ENCODE results near the gene SCEL. TPM values are rescaled to one million over a fixed set of nuclear protein-coding genes. Genes with fewer than 3 reads are reported as not detected.

Gene SCEL
- total RNA-seq, 1 experiment from 2014 or later: 3.5 TPM

GRCh38 chr13:77494226-77494625 is 41.3 kb upstream of the SCEL start:
- Histone ChIP-seq H2AFZ (ENCODE audit: low read length) (no peak overlapping the region), H3K4me1 (ENCODE audit: insufficient read depth, low read length) (no peaks in the 10 kb centered on the region; the same call in 1 of the 2 replicates), H3F3A (ENCODE audit: low read length, unreplicated experiment) (no peaks in the 10 kb centered on the region), H3K9me2 (replicated peaks; ENCODE audit: low read length) (no peaks in the 10 kb centered on the region), H3K9me3 (ENCODE audit: low read length) (no peaks in the 10 kb centered on the region), H3K4me3 (ENCODE audit: low read length) (no peak overlapping the region), H3K79me2 (ENCODE audit: low read length) (no peaks in the 10 kb centered on the region), H3K27ac (ENCODE audit: low read length) (no peak overlapping the region), H4K20me1 (ENCODE audit: low read length) (no peaks in the 10 kb centered on the region), H3K27me3 (ENCODE audit: low read length) (no peaks in the 10 kb centered on the region), H3K9ac (ENCODE audit: low read length) (no peak overlapping the region), H3K36me3 (ENCODE audit: low read depth, low read length) (no peaks in the 10 kb centered on the region), H3K4me2 (ENCODE audit: low read length) (no peak overlapping the region)
- intact Hi-C loops (cut with micrococcal nuclease): no loop called here
- TF ChIP-seq EZH2phosphoT487 (IDR thresholded peaks at IDR 0.05; ENCODE audit: borderline replicate concordance, low read length) (no peak), EZH2 (IDR thresholded peaks at IDR 0.05; ENCODE audit: low read length, unreplicated experiment) (no peak)
- TF ChIP-seq, protein P1, sequence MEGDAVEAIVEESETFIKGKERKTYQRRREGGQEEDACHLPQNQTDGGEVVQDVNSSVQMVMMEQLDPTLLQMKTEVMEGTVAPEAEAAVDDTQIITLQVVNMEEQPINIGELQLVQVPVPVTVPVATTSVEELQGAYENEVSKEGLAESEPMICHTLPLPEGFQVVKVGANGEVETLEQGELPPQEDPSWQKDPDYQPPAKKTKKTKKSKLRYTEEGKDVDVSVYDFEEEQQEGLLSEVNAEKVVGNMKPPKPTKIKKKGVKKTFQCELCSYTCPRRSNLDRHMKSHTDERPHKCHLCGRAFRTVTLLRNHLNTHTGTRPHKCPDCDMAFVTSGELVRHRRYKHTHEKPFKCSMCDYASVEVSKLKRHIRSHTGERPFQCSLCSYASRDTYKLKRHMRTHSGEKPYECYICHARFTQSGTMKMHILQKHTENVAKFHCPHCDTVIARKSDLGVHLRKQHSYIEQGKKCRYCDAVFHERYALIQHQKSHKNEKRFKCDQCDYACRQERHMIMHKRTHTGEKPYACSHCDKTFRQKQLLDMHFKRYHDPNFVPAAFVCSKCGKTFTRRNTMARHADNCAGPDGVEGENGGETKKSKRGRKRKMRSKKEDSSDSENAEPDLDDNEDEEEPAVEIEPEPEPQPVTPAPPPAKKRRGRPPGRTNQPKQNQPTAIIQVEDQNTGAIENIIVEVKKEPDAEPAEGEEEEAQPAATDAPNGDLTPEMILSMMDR (conservative IDR thresholded peaks at IDR 0.05; ENCODE audit: low read depth, low read length): no peak
- no TSS peak for BruUV-seq (replicated peaks)
- ATAC-seq: no peak
- DNase-seq: no peak
- POLR2A ChIA-PET (ENCODE audit: unreplicated experiment): no interaction called here
- CTCF ChIA-PET: no interaction called here

GRCh38 chr13:77497350-77497749 is 38.2 kb upstream of the SCEL start:
- H3K36me3 ChIP-seq (ENCODE audit: low read depth, low read length): no peaks in the 10 kb centered on the region
- ChIA-PET POLR2A (ENCODE audit: unreplicated experiment) (no interaction called here), CTCF (no interaction called here)
- H3F3A ChIP-seq (ENCODE audit: low read length, unreplicated experiment): no peaks in the 10 kb centered on the region
- H3K9me3 ChIP-seq (ENCODE audit: low read length): no peaks in the 10 kb centered on the region
- DNase-seq (no peak), ATAC-seq (no peak)
- intact Hi-C loops (cut with micrococcal nuclease): no loop called here
- H2AFZ ChIP-seq (ENCODE audit: low read length): no peak overlapping the region
- TF ChIP-seq, protein P1 (conservative IDR thresholded peaks at IDR 0.05; ENCODE audit: low read depth, low read length): no peak
- TF ChIP-seq EZH2 (IDR thresholded peaks at IDR 0.05; ENCODE audit: low read length, unreplicated experiment) (no peak), EZH2phosphoT487 (IDR thresholded peaks at IDR 0.05; ENCODE audit: borderline replicate concordance, low read length) (no peak)
- no peaks in the 10 kb centered on the region for H3K27me3 ChIP-seq (ENCODE audit: low read length)
- H3K79me2 ChIP-seq (ENCODE audit: low read length): no peaks in the 10 kb centered on the region
- no peak overlapping the region for H3K4me2 ChIP-seq (ENCODE audit: low read length)
- no peak overlapping the region for H3K9ac ChIP-seq (ENCODE audit: low read length)
- H3K27ac ChIP-seq (ENCODE audit: low read length): no peak overlapping the region
- no peaks in the 10 kb centered on the region for H4K20me1 ChIP-seq (ENCODE audit: low read length)
- H3K4me1 ChIP-seq (ENCODE audit: insufficient read depth, low read length): no peaks in the 10 kb centered on the region; the same call in 1 of the 2 replicates
- H3K4me3 ChIP-seq (ENCODE audit: low read length): no peak overlapping the region
- no TSS peak for BruUV-seq (replicated peaks)
- H3K9me2 ChIP-seq (replicated peaks; ENCODE audit: low read length): no peaks in the 10 kb centered on the region

DNA sequence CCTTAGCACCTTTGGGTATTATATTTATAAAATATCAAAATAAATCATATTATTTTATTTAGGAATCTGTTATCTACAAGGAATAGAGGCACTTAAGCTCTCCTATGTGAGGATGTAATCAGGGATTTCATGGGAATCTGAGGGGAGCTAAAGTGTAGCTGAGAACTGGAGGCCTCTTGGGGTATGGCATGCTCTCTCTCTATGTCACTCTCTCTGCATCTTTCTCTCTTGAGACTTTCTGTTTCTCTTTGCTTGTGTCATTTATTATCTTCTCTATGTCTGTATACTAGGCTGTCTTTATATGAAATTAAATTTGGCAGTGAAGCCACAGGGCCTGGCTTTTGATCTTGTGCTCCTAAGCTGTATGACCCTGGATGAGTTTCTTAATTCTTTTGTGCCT is 37.7 kb upstream of the SCEL start:
- H3K27me3 ChIP-seq (ENCODE audit: low read length): no peaks in the 10 kb centered on the region
- H3K4me1 ChIP-seq (ENCODE audit: insufficient read depth, low read length): no peaks in the 10 kb centered on the region; the same call in 1 of the 2 replicates
- no TSS peak for BruUV-seq (replicated peaks)
- no peaks in the 10 kb centered on the region for H3K79me2 ChIP-seq (ENCODE audit: low read length)
- no peak overlapping the region for H3K27ac ChIP-seq (ENCODE audit: low read length)
- no peak overlapping the region for H3K4me2 ChIP-seq (ENCODE audit: low read length)
- POLR2A ChIA-PET (ENCODE audit: unreplicated experiment): no interaction called here
- no peak for DNase-seq
- no peaks in the 10 kb centered on the region for H3K36me3 ChIP-seq (ENCODE audit: low read depth, low read length)
- H3K4me3 ChIP-seq (ENCODE audit: low read length): no peak overlapping the region
- no peaks in the 10 kb centered on the region for H3K9me2 ChIP-seq (replicated peaks; ENCODE audit: low read length)
- H2AFZ ChIP-seq (ENCODE audit: low read length): no peak overlapping the region
- intact Hi-C loops (cut with micrococcal nuclease): no loop called here
- H3K9ac ChIP-seq (ENCODE audit: low read length): no peak overlapping the region
- ATAC-seq: no peak
- H4K20me1 ChIP-seq (ENCODE audit: low read length): no peaks in the 10 kb centered on the region
- no peaks in the 10 kb centered on the region for H3K9me3 ChIP-seq (ENCODE audit: low read length)
- CTCF ChIA-PET: no interaction called here
- TF ChIP-seq EZH2phosphoT487 (IDR thresholded peaks at IDR 0.05; ENCODE audit: borderline replicate concordance, low read length): no peak
- TF ChIP-seq, protein P1 (conservative IDR thresholded peaks at IDR 0.05; ENCODE audit: low read depth, low read length): no peak
- TF ChIP-seq EZH2 (IDR thresholded peaks at IDR 0.05; ENCODE audit: low read length, unreplicated experiment): no peak
- no peaks in the 10 kb centered on the region for H3F3A ChIP-seq (ENCODE audit: low read length, unreplicated experiment)
